ENCODE data around the gene PYCR2.

DNA sequence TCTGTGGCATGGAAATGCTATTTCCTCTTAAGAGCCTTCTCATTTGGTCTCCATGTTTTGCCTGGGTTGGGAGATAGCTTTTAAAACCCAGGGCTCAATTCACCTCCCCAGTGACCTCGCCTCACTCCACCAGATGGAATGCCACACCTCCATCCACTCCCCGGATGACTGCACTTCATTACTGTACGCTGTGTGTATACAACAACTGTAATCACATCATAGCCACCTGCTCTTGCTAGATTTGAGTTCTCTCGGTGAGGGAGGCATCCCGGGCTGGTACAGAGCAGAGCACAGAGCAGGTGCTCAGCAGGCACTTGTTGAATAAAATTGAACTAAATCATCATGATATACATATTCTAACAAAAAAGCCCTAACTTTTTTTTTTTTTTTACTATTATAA is 49.1 kb upstream of the PYCR2 start:
- TF ChIP-seq CTCF (IDR thresholded peaks at IDR 0.05) (no peak), POLR2A (IDR thresholded peaks at IDR 0.05) (no peak)

All from body of pancreas (tissue), 4 donors.